HS-27A (cell line): ENCODE data around the gene PLPP7.
"Not testable (repeated sequence)": the region's sequence is repeated elsewhere in the genome, so short reads cannot be mapped to it uniquely, and the experiment has no call there.

Experiments used
- DNase-seq: peaks from one replicate; pipeline ENCODE4 v3.0.0-alpha.2; 2012; ENCODE audit warnings: low read depth, missing footprints

Gene PLPP7

DNA sequence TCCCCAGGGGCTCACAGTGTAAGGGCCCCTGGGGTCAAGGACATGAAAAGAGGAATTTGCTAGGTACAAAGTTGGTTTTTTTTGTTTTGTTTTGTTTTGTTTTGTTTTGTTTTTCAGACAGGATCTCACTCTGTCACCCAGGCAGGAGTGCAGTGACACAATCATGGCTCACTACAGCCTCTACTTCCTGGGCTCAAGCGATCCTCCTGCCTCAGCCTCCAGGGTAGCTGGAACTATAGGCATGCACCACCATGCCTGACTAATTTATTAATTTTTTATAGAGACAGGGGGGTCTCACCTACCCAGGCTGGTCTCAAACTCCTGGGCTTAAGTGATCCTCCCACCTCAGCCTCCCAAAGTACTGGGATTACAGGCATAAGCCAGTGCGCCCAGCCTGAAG is 42.5 kb downstream of the PLPP7 start:
- DNase-seq, result not testable (repeated sequence)

DNA sequence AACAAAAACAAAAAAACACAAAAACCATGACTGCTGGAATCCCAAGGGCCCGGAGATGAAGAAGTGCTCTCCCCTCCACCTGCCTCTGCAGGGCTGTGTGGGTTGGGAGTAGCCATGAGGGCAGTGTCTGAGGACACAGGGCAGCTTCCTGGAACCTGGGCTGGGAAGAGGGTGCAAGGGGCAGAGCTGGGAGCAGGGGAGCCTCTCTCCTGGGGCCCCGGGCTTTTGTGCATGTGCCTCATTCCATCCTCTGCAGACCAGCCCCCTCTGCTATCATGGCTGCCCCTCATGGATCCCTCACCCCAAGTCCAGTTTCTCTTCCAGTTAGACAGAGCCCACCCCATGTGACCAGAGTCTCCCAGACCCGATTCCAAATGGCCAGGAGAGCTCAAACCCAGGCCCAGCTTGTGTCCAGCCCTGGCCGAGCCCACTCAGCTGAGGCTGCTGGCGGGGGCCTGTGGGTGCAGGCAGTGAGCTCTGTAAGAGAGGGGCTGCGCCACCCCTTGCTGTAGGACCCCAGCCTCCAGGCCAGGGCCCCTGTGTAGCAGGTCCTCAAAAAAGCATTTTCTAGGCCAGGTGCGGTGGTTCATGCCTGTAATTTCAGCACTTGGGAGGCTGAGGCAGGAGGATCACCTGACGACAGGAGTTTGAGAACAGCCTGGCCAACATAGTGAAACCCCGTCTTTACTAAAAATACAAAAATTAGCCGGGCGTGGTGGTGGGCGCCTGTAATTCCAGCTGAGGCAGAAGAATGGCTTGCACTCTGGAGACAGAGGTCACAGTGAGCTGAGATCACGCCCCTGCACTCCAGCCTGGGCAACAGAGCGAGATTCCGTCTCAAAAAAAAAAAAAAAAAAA is 44.5 kb downstream of the PLPP7 start:
- DNase-seq, result no peak

DNA sequence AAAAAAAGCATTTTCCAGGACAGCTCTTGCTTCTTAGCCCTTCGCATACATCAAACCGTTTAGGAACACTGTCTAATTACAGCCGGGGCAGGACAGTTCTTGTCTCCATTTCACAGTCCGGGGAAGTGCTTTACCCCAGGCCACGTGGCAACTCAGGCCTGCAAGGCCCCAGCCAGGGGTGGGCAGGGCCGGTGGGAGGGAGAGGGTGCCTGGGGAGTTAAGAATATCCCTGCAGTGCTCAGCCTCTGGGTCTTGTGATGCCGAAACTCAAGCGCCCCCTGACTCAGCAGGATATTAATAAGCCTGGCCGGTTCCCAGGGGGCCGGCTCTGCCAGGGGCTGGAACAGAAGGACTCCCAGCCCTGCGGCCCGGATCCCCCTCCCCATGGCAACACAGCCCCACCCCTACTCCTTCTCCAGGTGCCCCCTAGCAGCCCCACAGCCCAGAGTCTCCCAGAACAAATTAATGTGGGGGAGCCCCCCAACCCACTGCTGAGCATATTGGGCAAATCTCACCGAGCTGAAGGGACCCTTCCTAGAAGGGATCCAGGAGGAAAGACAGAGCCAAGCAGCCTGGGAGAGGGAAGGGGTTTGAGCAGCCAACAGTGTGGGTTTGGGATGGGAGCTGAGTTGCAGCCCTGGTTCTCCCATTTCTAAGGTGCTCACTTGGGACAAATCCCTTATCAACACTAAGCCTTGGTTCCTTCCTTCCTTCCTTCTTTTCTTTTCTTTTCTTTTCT is 45.3 kb downstream of the PLPP7 start:
- no peak for DNase-seq

DNA sequence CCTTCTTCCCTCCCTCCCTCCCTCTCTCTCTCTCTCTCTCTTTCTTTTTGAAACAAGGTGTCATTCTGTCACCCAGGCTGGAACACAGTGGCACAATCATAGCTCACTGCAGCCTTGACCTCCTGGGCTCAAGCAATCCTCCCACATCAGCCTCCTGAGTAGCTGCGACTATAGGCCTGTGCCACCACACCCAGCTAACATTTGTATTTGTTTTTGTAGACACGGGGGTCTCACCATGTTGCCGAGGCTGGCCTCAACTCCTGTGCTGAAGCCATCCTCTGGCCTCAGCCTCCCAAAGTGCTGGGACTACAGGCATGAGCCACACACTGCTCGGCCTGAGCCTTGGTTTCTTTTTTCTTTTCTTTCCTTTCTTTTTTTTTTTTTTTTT is 45.8 kb downstream of the PLPP7 start:
- no peak for DNase-seq

DNA sequence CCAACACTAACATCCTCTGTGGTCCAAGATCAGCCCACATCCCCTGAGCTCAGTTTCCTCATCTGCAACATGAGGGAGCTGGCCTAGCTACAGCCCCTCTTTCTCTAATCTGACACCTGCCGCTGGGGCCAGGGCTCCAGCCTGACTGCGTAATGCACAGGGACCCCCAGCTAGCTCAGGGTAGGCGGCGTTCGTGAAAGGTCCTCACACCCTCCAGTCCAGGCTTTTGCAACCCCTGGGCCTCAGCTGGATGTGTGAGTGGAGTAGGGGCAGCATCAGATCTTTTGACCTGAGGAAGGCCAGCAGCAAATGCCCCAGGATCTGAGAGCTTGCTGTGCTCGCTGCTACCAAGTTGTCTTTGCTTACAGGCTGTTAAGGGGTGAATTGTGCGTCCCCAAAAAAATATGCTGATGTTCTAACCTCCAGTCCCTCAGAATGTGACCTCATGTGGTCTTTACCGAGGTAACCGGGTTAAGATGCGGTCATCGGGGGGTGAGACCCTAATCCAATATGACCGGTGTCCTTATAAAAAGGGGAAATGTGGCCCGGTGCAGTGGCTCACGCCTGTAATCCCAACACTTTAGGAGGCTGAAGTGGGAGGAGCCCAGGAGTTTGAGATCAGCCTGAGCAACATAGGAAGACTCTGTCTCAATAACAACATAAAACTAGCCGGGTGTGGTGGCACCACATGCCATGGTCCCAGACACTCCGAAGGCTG is 47.8 kb downstream of the PLPP7 start:
- DNase-seq, result no peak

DNA sequence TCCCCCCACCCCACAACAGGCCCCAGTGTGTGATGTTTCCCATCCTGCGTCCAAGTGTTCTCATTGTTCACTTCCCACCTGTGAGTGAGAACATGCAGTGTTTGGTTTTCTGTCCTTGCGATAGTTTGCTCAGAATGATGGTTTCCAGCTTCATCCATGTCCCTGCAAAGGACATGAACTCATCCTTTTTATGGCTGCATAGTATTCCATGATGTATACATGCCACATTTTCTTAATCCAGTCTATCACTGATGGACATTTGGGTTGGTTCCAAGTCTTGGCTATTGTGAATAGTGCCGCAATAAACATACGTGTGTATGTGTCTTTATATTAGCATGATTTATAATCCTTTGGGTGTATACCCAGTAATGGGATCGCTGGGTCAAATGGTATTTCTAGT is 49.7 kb downstream of the PLPP7 start:
- not testable (repeated sequence) for DNase-seq

DNA sequence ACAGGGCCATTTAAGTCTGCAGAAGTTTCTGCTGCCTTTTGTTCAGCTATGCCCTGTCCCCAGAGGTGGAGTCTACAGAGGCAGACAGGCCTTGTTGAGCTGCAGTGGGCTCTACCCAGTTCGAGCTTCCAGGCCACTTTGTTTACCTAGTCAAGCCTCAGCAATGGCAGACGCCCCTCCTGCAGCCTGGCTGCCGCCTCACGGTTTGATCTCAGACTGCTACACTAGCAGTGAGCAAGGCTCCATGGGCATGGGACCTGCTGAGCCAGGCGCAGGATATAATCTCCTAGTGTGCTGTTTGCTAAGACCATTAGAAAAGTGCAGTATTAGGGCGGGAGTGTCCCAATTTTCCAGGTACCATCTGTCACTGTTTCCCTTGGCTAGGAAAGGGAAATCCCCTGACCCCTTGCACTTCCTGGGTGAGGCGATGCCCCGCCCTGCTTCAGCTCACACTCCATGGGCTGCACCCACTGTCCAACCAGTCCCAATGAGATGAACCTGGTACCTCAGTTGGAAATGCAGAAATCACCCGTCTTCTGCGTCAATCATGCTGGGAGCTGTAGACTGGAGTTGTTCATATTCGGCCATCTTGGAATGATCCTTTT is 55.5 kb downstream of the PLPP7 start:
- not testable (repeated sequence) for DNase-seq

DNA sequence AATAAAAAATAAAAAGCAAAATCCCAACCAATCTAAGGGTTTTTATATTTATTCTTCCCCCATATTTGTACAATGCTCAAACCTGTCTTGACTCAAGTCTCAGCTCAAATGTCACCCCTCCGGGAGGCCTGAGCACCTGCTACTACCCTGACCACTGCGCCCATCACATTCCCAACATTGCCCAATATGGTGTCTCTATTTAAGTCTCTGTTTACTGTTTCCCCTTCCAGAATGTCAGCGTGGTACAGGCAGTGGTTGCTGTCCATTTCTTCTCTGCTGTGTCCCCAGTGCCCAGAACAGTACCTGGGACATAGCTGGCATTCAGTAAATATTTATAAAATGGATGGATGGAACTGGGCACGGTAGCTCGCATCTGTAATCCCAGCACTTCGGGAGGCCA is 57.0 kb downstream of the PLPP7 start:
- DNase-seq, result no peak

DNA sequence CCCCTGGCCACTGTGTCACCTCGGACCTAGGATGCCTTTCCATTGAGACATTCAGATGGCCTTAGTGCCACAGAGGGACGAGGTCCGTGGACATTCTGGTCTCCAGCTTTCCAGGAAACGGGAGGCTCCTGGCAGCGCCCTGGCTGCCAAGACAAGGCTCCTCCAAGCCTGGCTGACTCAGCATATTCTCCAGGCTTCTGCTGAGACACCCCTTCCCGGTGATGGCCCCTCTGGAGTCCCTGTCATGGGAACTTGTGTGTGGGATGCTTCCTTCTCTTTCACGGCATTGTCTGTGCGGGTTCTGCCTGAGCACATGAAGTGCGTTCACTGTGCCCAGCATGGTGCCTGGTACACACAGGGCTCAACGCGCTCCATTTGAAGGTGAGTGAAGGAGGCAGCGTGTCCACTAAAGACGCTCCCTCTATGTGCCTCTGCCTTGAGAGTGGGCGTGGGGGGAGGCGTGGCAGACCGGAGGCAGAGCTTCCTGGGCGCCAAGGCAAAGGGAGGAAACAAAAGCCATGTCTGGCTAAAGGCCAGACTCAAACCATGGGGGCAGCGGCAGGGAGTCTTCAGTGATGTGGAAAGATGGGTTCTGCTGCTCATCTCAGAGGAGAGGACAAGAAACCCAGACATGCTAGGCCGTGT is 58.0 kb downstream of the PLPP7 start:
- DNase-seq, result no peak

DNA sequence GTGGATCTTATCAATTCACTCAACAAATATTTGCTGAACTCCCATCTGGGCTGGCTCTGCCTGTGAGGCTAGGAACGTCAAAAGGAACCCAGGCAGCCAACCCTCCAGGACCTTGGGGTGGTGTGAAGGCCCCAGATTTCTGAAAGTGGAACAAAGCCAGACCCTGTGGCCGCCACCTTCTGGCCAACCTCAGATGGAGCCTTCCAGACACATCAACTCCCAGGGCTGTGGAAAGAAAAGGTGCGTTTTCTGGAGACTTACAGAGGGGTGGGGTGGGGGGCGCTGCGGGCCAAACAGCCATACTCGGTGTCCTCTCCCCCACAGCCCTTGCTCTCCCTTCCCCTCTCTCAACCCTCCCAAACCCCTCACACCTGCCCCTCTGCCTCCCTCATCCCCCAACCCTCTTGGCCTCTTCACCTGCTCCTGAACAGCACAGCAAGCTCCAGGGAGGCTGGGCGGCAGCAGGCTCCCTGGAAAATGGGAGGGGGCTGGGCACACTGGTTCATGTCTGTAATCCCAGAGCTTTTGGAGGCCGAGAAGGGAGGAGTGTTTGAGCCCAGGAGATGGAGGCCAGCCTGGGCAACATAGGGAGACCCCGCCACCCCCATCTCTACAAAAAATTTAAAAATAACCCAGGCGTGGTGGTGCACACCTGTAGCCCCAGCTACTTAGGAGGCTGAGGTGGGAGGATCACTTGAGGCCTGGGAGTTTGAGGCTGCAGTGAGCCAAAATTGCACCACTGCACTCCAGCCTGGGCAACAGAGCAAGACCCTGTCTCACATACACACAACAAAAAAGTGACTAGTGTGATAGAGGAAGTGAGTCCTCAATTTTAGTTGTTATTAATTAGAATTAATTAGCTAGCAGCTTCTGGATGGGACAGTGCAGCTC is 59.4 kb downstream of the PLPP7 start:
- no peak for DNase-seq

DNA sequence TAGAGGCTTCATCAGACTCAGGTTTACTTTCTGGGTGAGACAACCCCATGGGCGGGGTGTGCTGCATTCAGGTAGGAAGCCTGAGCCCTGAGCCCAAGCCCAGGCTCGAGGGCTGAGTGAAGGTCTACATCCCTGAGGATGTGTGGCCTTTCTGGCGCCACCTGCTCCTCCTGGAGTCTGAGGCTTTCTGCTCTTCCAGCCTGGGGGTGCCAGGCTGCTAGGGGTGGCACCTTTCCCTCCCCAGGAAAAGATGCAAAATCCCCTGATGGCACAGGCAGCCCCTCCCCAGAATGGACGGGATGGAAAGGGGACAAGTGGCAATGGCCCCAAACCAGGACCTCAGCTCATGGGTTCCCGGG is 60.0 kb downstream of the PLPP7 start:
- DNase-seq, result no peak

DNA sequence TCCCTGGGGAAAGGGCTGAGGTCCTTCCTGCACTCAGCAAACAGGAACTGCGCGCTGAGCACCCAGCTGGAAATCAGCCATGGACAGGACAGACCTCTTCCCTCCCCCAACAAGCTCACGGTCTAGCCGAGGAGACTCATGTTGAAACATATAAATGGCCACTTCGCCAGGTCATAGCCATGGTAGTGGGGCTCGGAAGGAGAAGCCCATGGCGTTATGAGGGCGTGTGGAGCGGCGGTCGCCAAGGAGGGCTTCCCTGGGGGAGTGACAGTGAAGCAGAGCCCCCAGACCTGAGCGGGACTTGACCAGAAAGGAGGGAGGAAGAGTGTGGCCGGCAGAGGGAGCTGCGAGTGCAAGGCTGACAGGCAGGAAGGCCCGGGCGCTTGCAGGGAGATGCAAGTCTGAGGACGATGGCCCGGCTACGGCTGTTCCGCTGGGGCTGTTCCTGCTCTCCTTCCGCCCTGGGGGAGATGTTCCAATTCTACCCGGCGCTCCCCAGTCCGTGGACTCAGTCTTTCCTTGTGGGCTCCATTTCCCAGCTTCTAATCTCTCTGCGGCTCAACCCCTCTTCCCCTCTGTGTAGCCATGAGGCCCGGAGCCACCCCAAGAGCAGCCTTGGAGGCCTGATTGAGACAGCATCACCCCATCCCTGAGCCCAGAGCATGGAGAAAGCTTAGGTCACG is 60.5 kb downstream of the PLPP7 start:
- DNase-seq, result peak; percentile 19

DNA sequence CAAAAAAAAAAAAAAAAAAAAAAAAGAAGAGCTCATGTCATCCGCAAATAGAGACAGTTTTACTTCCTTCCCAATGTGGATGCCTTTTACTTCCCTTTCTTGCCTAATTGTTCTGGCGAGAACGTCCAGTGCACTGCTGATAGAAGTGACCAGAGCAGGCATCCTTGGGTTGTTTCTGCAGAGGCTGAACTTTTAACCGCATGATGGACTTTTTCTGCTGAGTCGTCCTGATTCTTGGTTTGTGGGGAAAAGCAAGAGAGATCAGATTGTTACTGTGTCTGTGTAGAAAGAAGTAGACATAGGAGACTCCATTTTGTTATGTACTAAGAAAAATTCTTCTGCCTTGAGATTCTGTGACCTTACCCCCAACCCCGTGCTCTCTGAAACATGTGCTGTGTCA is 67.0 kb downstream of the PLPP7 start:
- DNase-seq, result not testable (repeated sequence)

DNA sequence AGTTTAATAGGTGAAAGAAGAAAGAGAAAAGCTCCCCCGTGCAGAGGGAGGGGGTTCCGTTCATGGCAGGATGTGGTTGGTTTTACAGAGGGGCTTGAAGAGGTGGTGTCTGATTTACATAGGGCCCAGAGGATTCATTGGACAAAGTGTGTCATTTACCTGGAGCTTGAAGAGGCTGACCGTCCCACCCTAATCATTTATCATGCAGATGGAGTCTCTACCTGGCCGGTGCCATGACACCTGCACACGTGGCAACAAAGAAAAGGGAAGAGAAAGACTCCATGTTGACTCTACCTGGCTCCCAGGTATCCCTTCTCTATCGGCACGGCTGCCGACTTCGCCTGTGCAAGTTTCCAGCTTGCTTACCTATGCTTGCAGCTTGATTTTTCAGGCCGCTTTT is 69.0 kb downstream of the PLPP7 start:
- no peak for DNase-seq
